Measurements from ENCODE around the gene CCDC91. TPM values are rescaled to one million over a fixed set of nuclear protein-coding genes. Genes with fewer than 3 reads are reported as not detected.
"Not testable (repeated sequence)": the region's sequence is repeated elsewhere in the genome, so short reads cannot be mapped to it uniquely, and the experiment has no call there.

Gene CCDC91
- total RNA-seq, 2 experiments from 2014 or later, result 23.1 to 24.6 TPM

GRCh38 chr12:28340261-28341045 is 150.2 kb downstream of the CCDC91 start:
- H3K9me3 Mint-ChIP-seq, result no peaks in the 10 kb centered on the region
- H3K4me1 Mint-ChIP-seq, result no peaks in the 10 kb centered on the region
- H3K36me3 Mint-ChIP-seq (ENCODE audit: low read depth), result no peaks in the 10 kb centered on the region
- no peaks in the 10 kb centered on the region for H3K27me3 Mint-ChIP-seq
- no peak overlapping the region for H3K4me3 Mint-ChIP-seq
- ChIA-PET POLR2A (no interaction called here), CTCF (no interaction called here)
- no peak overlapping the region for H3K27ac Mint-ChIP-seq
- no peak for DNase-seq

GRCh38 chr12:28343713-28344112 is 153.5 kb downstream of the CCDC91 start:
- DNase-seq, result no peak
- no peaks in the 10 kb centered on the region for H3K27me3 Mint-ChIP-seq
- H3K27ac Mint-ChIP-seq, result no peak overlapping the region
- ChIA-PET POLR2A (no interaction called here), CTCF (no interaction called here)
- peaks cover 3% of the 10 kb centered on the region for H3K9me3 Mint-ChIP-seq
- no peaks in the 10 kb centered on the region for H3K4me1 Mint-ChIP-seq
- H3K4me3 Mint-ChIP-seq, result no peak overlapping the region
- peaks cover 6% of the 10 kb centered on the region for H3K36me3 Mint-ChIP-seq (ENCODE audit: low read depth)

- CTCF ChIA-PET, result no interaction called here
- Mint-ChIP-seq H3K27me3 (no peaks in the 10 kb centered on the region), H3K9me3 (peaks cover 3% of the 10 kb centered on the region), H3K36me3 (ENCODE audit: low read depth) (peaks cover 7% of the 10 kb centered on the region), H3K4me1 (peaks cover 2% of the 10 kb centered on the region), H3K27ac (no peak overlapping the region), H3K4me3 (no peak overlapping the region)
- DNase-seq, result no peak
- POLR2A ChIA-PET, result no interaction called here
These were observed 156.3 kb downstream of the CCDC91 start for GRCh38 chr12:28346567-28346966.

GRCh38 chr12:28349196-28349595 is 158.9 kb downstream of the CCDC91 start:
- Mint-ChIP-seq H3K4me1 (peaks cover 14% of the 10 kb centered on the region), H3K9me3 (peaks cover 3% of the 10 kb centered on the region), H3K27ac (no peak overlapping the region), H3K36me3 (ENCODE audit: low read depth) (peaks cover 16% of the 10 kb centered on the region), H3K4me3 (no peak overlapping the region), H3K27me3 (no peaks in the 10 kb centered on the region)
- DNase-seq, result no peak
- ChIA-PET CTCF (no interaction called here), POLR2A (no interaction called here)

- no peak for DNase-seq
- Mint-ChIP-seq H3K9me3 (peaks cover 3% of the 10 kb centered on the region), H3K27ac (no peak overlapping the region), H3K4me3 (no peak overlapping the region), H3K27me3 (no peaks in the 10 kb centered on the region), H3K4me1 (peaks cover 14% of the 10 kb centered on the region), H3K36me3 (ENCODE audit: low read depth) (peaks cover 16% of the 10 kb centered on the region)
- ChIA-PET CTCF (no interaction called here), POLR2A (no interaction called here)
These were observed 160.2 kb downstream of the CCDC91 start for GRCh38 chr12:28350502-28350901.

GRCh38 chr12:28351414-28351813 is 161.2 kb downstream of the CCDC91 start:
- Mint-ChIP-seq H3K27ac (no peak overlapping the region), H3K4me3 (no peak overlapping the region), H3K4me1 (peaks cover 14% of the 10 kb centered on the region), H3K9me3 (peaks cover 3% of the 10 kb centered on the region), H3K27me3 (no peaks in the 10 kb centered on the region), H3K36me3 (ENCODE audit: low read depth) (peaks cover 16% of the 10 kb centered on the region)
- POLR2A ChIA-PET, result no interaction called here
- no peak for DNase-seq
- CTCF ChIA-PET, result no interaction called here

GRCh38 chr12:28355161-28355560 is 164.9 kb downstream of the CCDC91 start:
- Mint-ChIP-seq H3K4me1 (peaks cover 14% of the 10 kb centered on the region), H3K4me3 (no peak overlapping the region), H3K36me3 (ENCODE audit: low read depth) (peaks cover 10% of the 10 kb centered on the region), H3K9me3 (no peaks in the 10 kb centered on the region), H3K27me3 (no peaks in the 10 kb centered on the region), H3K27ac (no peak overlapping the region)
- POLR2A ChIA-PET, result no interaction called here
- DNase-seq, result no peak
- CTCF ChIA-PET, result no interaction called here

- Mint-ChIP-seq H3K27ac (no peak overlapping the region), H3K4me1 (no peaks in the 10 kb centered on the region), H3K36me3 (ENCODE audit: low read depth) (no peaks in the 10 kb centered on the region), H3K27me3 (no peaks in the 10 kb centered on the region), H3K9me3 (no peaks in the 10 kb centered on the region), H3K4me3 (no peak overlapping the region)
- no peak for DNase-seq
- ChIA-PET CTCF (no interaction called here), POLR2A (no interaction called here)
These were observed 170.0 kb downstream of the CCDC91 start for GRCh38 chr12:28360253-28360652.

- H3K4me3 Mint-ChIP-seq, result no peak overlapping the region
- CTCF ChIA-PET, result no interaction called here
- H3K27ac Mint-ChIP-seq, result no peak overlapping the region
- no peaks in the 10 kb centered on the region for H3K27me3 Mint-ChIP-seq
- H3K36me3 Mint-ChIP-seq (ENCODE audit: low read depth), result peaks cover 44% of the 10 kb centered on the region
- no peak for DNase-seq
- peaks cover 39% of the 10 kb centered on the region for H3K9me3 Mint-ChIP-seq
- POLR2A ChIA-PET, result no interaction called here
- H3K4me1 Mint-ChIP-seq, result no peaks in the 10 kb centered on the region
These were observed 177.1 kb downstream of the CCDC91 start for GRCh38 chr12:28367326-28367725.

GRCh38 chr12:28367993-28368392 is 177.7 kb downstream of the CCDC91 start:
- no peaks in the 10 kb centered on the region for H3K4me1 Mint-ChIP-seq
- no peak overlapping the region for H3K4me3 Mint-ChIP-seq
- no peak overlapping the region for H3K27ac Mint-ChIP-seq
- H3K9me3 Mint-ChIP-seq, result peaks cover 42% of the 10 kb centered on the region
- H3K36me3 Mint-ChIP-seq (ENCODE audit: low read depth), result peaks cover 49% of the 10 kb centered on the region
- POLR2A ChIA-PET, result no interaction called here
- H3K27me3 Mint-ChIP-seq, result no peaks in the 10 kb centered on the region
- CTCF ChIA-PET, result no interaction called here
- DNase-seq, result no peak

GRCh38 chr12:28369483-28369882 is 179.2 kb downstream of the CCDC91 start:
- DNase-seq, result no peak
- Mint-ChIP-seq H3K9me3 (peaks cover 46% of the 10 kb centered on the region), H3K27me3 (no peaks in the 10 kb centered on the region), H3K36me3 (ENCODE audit: low read depth) (peaks cover 49% of the 10 kb centered on the region), H3K4me3 (no peak overlapping the region), H3K4me1 (no peaks in the 10 kb centered on the region), H3K27ac (no peak overlapping the region)
- POLR2A ChIA-PET, result no interaction called here
- CTCF ChIA-PET, result no interaction called here

- CTCF ChIA-PET, result no interaction called here
- POLR2A ChIA-PET, result no interaction called here
These were observed 184.3 kb downstream of the CCDC91 start for GRCh38 chr12:28374556-28374955.

GRCh38 chr12:28378736-28379135 is 188.5 kb downstream of the CCDC91 start:
- peaks cover 8% of the 10 kb centered on the region for H3K4me1 Mint-ChIP-seq
- no peak for DNase-seq
- no peak overlapping the region for H3K4me3 Mint-ChIP-seq
- H3K9me3 Mint-ChIP-seq, result peaks cover 5% of the 10 kb centered on the region
- ChIA-PET CTCF (no interaction called here), POLR2A (no interaction called here)
- H3K27ac Mint-ChIP-seq, result no peak overlapping the region
- peaks cover 14% of the 10 kb centered on the region for H3K36me3 Mint-ChIP-seq (ENCODE audit: low read depth)
- no peaks in the 10 kb centered on the region for H3K27me3 Mint-ChIP-seq

More at GRCh38 chr12:28374556-28374955, 184.3 kb downstream of the CCDC91 start:
- Mint-ChIP-seq H3K27me3 (no peaks in the 10 kb centered on the region), H3K27ac (no peak overlapping the region), H3K36me3 (ENCODE audit: low read depth) (peaks cover 36% of the 10 kb centered on the region), H3K4me3 (no peak overlapping the region), H3K4me1 (peaks cover 8% of the 10 kb centered on the region), H3K9me3 (peaks cover 27% of the 10 kb centered on the region)
- no peak for DNase-seq

- peaks cover 14% of the 10 kb centered on the region for H3K36me3 Mint-ChIP-seq (ENCODE audit: low read depth)
- H3K27me3 Mint-ChIP-seq, H3K9me3 Mint-ChIP-seq, H3K27ac Mint-ChIP-seq, H3K4me1 Mint-ChIP-seq, POLR2A ChIA-PET, DNase-seq, CTCF ChIA-PET, H3K4me3 Mint-ChIP-seq: not testable (repeated sequence)
These were observed 189.5 kb downstream of the CCDC91 start for GRCh38 chr12:28379779-28380178.
